K562 (cell line): ENCODE data around the gene SMAD4. TPM values are rescaled to one million over a fixed set of nuclear protein-coding genes. Genes with fewer than 3 reads are reported as not detected.

Source experiments
- ATAC-seq: fragments of 200-7000 bp; cut with Tn5 transposase; 3 replicates; pipeline ENCODE4 v1.9.1; 2020; ENCODE audit warnings: moderate library complexity
- BruUV-seq: library from RNA; stranded (reverse); fragments of 400-500 nt; replicated peaks from 2 replicates; lab custom pipeline; 2021; lab: Mats Ljungman, UMichigan
- CTCF ChIA-PET: fragments of 300-600 bp; formaldehyde crosslinking; extraction: SDS; loops from one replicate; lab custom pipeline; 2021; ENCODE audit warnings: low intra/inter-chr PET ratio; lab: Yijun Ruan, JAX
- POLR2A ChIA-PET: fragments of 300-600, 350-650 bp; sonication (Branson Sonifier 250); formaldehyde crosslinking; extraction: SDS; loops from one replicate; lab custom pipeline; 2021; ENCODE audit warnings: antibody characterized with exemption, inconsistent platforms; lab: Yijun Ruan, JAX
- DNase-seq, 4 experiments: peaks; one replicate each; pipeline versions ENCODE4 v3.0.0 to v3.0.0-alpha.2; 2011 to 2018; ENCODE audit warnings: low spot score in 3 of 4, mixed read lengths in 3 of 4; ENCODE audit errors: extremely low read depth in 1 of 4
- FAIRE-seq: peaks from 2 replicates; lab custom pipeline; 2011; peaks lifted over from hg19 to GRCh38; lab: Jason Lieb, UNC
- H2AFZ ChIP-seq: 2 replicates; pipeline ENCODE4 v1.6.0; 2011; ENCODE audit warnings: low read depth, low read length, control low read depth, inconsistent platforms
- H3K27ac ChIP-seq: fragments of 200-600 bp; 3 replicates; pipeline ENCODE4 v1.8.0; 2011; ENCODE audit warnings: low read depth, mild to moderate bottlenecking, control low read depth, inconsistent platforms, low read length, moderate library complexity, mixed read lengths; ENCODE audit errors: extremely low read depth
- H3K27me3 ChIP-seq, 2 experiments: fragments of 300-600 bp in 1 of 2; 2 replicates in 1 of 2; 3 replicates in 1 of 2; pipeline versions ENCODE4 v1.6.0 to v1.8.0; 2011; ENCODE audit warnings: inconsistent platforms in 2 of 2, low read length in 2 of 2, mild to moderate bottlenecking in 1 of 2, mixed read lengths in 1 of 2, moderate library complexity in 1 of 2; ENCODE audit not compliant: control insufficient read depth in 2 of 2, insufficient read depth in 2 of 2
- H3K36me3 ChIP-seq: fragments of 300-600 bp; 3 replicates; pipeline ENCODE4 v1.8.0; 2011; ENCODE audit warnings: mild to moderate bottlenecking, low read length, inconsistent platforms; ENCODE audit not compliant: control insufficient read depth, insufficient read depth
- H3K4me1 ChIP-seq, 2 experiments: fragments of 200-600 bp in 1 of 2; replicated peaks in 1 of 2; 2 replicates in 1 of 2; 3 replicates in 1 of 2; pipeline versions ENCODE4 v1.5.1 to v1.8.0; 2011; ENCODE audit warnings: inconsistent platforms in 2 of 2, low read length in 2 of 2, mild to moderate bottlenecking in 1 of 2, mixed read lengths in 1 of 2, moderate library complexity in 1 of 2; ENCODE audit not compliant: control insufficient read depth in 2 of 2, insufficient read depth in 2 of 2
- H3K4me2 ChIP-seq: 2 replicates; pipeline ENCODE4 v1.6.1; 2011; ENCODE audit warnings: low read length, control low read depth, inconsistent platforms, mixed read lengths; ENCODE audit not compliant: insufficient read depth
- H3K4me3 ChIP-seq: fragments of 200-600 bp; sonication (generic), shearing (Covaris generic); 2 replicates; pipeline ENCODE4 v1.5.1; 2016; ENCODE audit warnings: control low read depth, inconsistent platforms
- H3K79me2 ChIP-seq: fragments of 200-600 bp; 3 replicates; pipeline ENCODE4 v1.8.0; 2011; ENCODE audit warnings: low read length, inconsistent platforms; ENCODE audit not compliant: control insufficient read depth, insufficient read depth
- H3K9ac ChIP-seq, 2 experiments: 2 replicates each; pipeline versions ENCODE4 v1.6.0 to v1.6.1; 2011; ENCODE audit warnings: low read depth in 2 of 2, low read length in 2 of 2, control low read depth in 1 of 2, inconsistent platforms in 1 of 2, mild to moderate bottlenecking in 1 of 2, mixed read lengths in 1 of 2; ENCODE audit not compliant: insufficient read depth in 1 of 2
- H3K9me1 ChIP-seq: one replicate; pipeline ENCODE4 v1.6.0; 2011; ENCODE audit warnings: inconsistent platforms, mild to moderate bottlenecking, low read length, moderate library complexity; ENCODE audit not compliant: control insufficient read depth, insufficient read depth
- H3K9me3 ChIP-seq: replicated peaks from 2 replicates; pipeline ENCODE4 v1.5.1; 2011; ENCODE audit warnings: low read depth, low read length, inconsistent platforms; ENCODE audit not compliant: control insufficient read depth, insufficient read depth
- H4K20me1 ChIP-seq: replicated peaks from 2 replicates; pipeline ENCODE4 v1.6.1; 2011; ENCODE audit warnings: low read length, inconsistent platforms, mixed read lengths; ENCODE audit not compliant: control insufficient read depth, insufficient read depth
- ATF1 ChIP-seq, 2 experiments: fragments of 450-650 bp in 1 of 2; IDR thresholded peaks; 2 replicates each; pipeline ENCODE4 v1.6.1; 2016; ENCODE audit warnings: missing compliant biosample characterization in 1 of 2, missing genetic modification characterization in 1 of 2
- BCLAF1 ChIP-seq, 2 experiments: fragments of 450-650 bp in 1 of 2; IDR thresholded peaks; 2 replicates each; pipeline ENCODE4 v1.6.1; 2011 to 2017; ENCODE audit warnings: low read depth in 2 of 2, antibody characterized with exemption in 1 of 2, borderline replicate concordance in 1 of 2, low read length in 1 of 2, mild to moderate bottlenecking in 1 of 2, mixed read lengths in 1 of 2; ENCODE audit not compliant: control insufficient read depth in 1 of 2
- NCOA1 ChIP-seq: fragments of 450-650 bp; IDR thresholded peaks from 2 replicates; pipeline ENCODE4 v1.6.1; 2016; ENCODE audit warnings: low read depth
- NR3C1 ChIP-seq: sonication (generic); formaldehyde crosslinking; IDR thresholded peaks from 2 replicates; pipeline ENCODE4 v1.8.1; 2022; ENCODE audit warnings: missing genetic modification reagents
- PHB ChIP-seq: fragments of 250-450 bp; sonication (Bioruptor Pico); IDR thresholded peaks from 2 replicates; pipeline ENCODE4 v1.5.0; 2021
- PHF20 ChIP-seq: fragments of 450-650 bp; IDR thresholded peaks from 2 replicates; pipeline ENCODE4 v1.6.1; 2018; ENCODE audit not compliant: partially characterized antibody
- PKNOX1 ChIP-seq: fragments of 450-650 bp; IDR thresholded peaks from 2 replicates; pipeline ENCODE4 v1.6.1; 2016
- SAP30 ChIP-seq: fragments of 200-600 bp; sonication (generic); IDR thresholded peaks from 2 replicates; pipeline ENCODE4 v1.6.1; 2012; ENCODE audit warnings: borderline replicate concordance, low read depth, mild to moderate bottlenecking, moderate library complexity, low read length, control low read depth, inconsistent platforms; ENCODE audit not compliant: insufficient read depth, poor library complexity, severe bottlenecking
- SRSF7 ChIP-seq: fragments of 200-400 bp; formaldehyde crosslinking; optimal IDR thresholded peaks from 2 replicates; pipeline ENCODE3; 2017; ENCODE audit warnings: mild to moderate bottlenecking, low read depth, low read length
- TCF3 ChIP-seq: sonication (generic); formaldehyde crosslinking; IDR thresholded peaks from 2 replicates; pipeline ENCODE4 v1.4.0; 2020; ENCODE audit warnings: mild to moderate bottlenecking, missing genetic modification reagents
- ZFP30 ChIP-seq: fragments of 250-450 bp; sonication (Bioruptor Pico); IDR thresholded peaks from 2 replicates; pipeline ENCODE4 v1.8.0; 2022; ENCODE audit warnings: moderate library complexity, mild to moderate bottlenecking, inconsistent platforms, borderline replicate concordance
- ZNF143 ChIP-seq: sonication (generic); formaldehyde crosslinking; IDR thresholded peaks from 2 replicates; pipeline ENCODE4 v1.9.0; 2022; ENCODE audit warnings: mild to moderate bottlenecking, missing genetic modification reagents
- ZNF449 ChIP-seq: fragments of 250-450 bp; sonication (Bioruptor Pico); IDR thresholded peaks from 2 replicates; pipeline ENCODE4 v1.8.0; 2022; ENCODE audit warnings: moderate library complexity, mild to moderate bottlenecking, inconsistent platforms
- ZNF644 ChIP-seq: fragments of 200-800 bp; sonication (Bioruptor generic); IDR thresholded peaks from 2 replicates; pipeline ENCODE4 v1.6.1; 2016; ENCODE audit warnings: low read depth, missing genetic modification characterization, missing compliant biosample characterization
- ZNF740 ChIP-seq, 3 experiments: fragments of 200-800 bp in 1 of 3; sonication (Bioruptor generic) in 1 of 3; sonication (generic) in 1 of 3; formaldehyde crosslinking in 1 of 3; IDR thresholded peaks; 2 replicates each; pipeline versions ENCODE4 v1.6.1 to v1.8.0; 2016 to 2022; ENCODE audit warnings: mild to moderate bottlenecking in 2 of 3, missing compliant biosample characterization in 2 of 3, missing genetic modification characterization in 2 of 3, missing genetic modification reagents in 1 of 3
- ZNF764 ChIP-seq: fragments of 250-450 bp; sonication (Bioruptor Pico); IDR thresholded peaks from 2 replicates; pipeline ENCODE4 v1.4.0; 2020; ENCODE audit warnings: low read depth, mild to moderate bottlenecking, moderate library complexity
- WGBS: fragments of 100-300 bp; shearing (Covaris generic); methylation state at CpG from one replicate; pipeline ENCODE4 v1.1.6; 2016; ENCODE audit warnings: low coverage, mixed read lengths; ENCODE audit not compliant: insufficient coverage; ENCODE audit errors: missing lambda C conversion rate; 5-methylcytosine and 5-hydroxymethylcytosine counted together
- in situ Hi-C: fragments of 300-500 bp; cut with MboI; formaldehyde crosslinking; loops from 4 replicates; pipeline ENCODE4 v1.15.0; 2018; ENCODE audit warnings: inconsistent platforms, mixed read lengths
- intact Hi-C: fragments of 100-400 bp; cut with micrococcal nuclease; formaldehyde crosslinking; loops from 2 replicates; pipeline ENCODE4 v1.14.2; 2022
- polyA plus RNA-seq, 8 experiments: library from polyadenylated mRNA; depleted of rRNA in 4 of 8; stranded (reverse) in 5 of 8; unstranded in 3 of 8; fragments of >200 nt; fragmentation: Nextera tagmentation in 2 of 8; fragmentation: Illumina TruSeq in 1 of 8; extraction: Ambion mirVana in 2 of 8; extraction: Trizol in 1 of 8; gene quantifications; 2 replicates each; pipeline versions ENCODE4 v1.2.1 to v1.2.3, GENCODE V29; 2011 to 2014; ENCODE audit warnings: inconsistent platforms in 1 of 8, missing spikeins in 1 of 8
- total RNA-seq, 7 experiments: library from RNA; depleted of rRNA in 6 of 7; stranded (reverse); fragments of >200 nt in 6 of 7; fragmentation: Illumina TruSeq in 2 of 7; extraction: Trizol in 2 of 7; gene quantifications; 2 replicates each; pipeline versions ENCODE4 v1.2.1 to v1.2.3, GENCODE V29; 2011 to 2021; ENCODE audit warnings: low replicate concordance in 1 of 7

Gene SMAD4
- total and polyA plus RNA-seq, 9 of the 15 experiments (the other 6 are each of a cell fraction or from before 2014, with no cell fraction given): 5.7 to 55.0 (median 39.4) TPM

- no peak overlapping the region for H3K4me3 ChIP-seq
- no peak overlapping the region for H3K27ac ChIP-seq
- H3K9me1 ChIP-seq: no peaks in the 10 kb centered on the region
- H3K36me3 ChIP-seq: peaks cover 70% of the 10 kb centered on the region
- H3K4me1 ChIP-seq: no peaks in the 10 kb centered on the region
- ChIA-PET POLR2A (no interaction called here), CTCF (no interaction called here)
- no peak for TF ChIP-seq ZNF143 (CRISPR knock-in tag)
- TF ChIP-seq ZNF764 (CRISPR knock-in tag): no peak
- no peak for TF ChIP-seq PHB (CRISPR knock-in tag)
- TF ChIP-seq BCLAF1 (IDR thresholded peaks at IDR 0.05; ENCODE audit: borderline replicate concordance in 1 of 2, control insufficient read depth in 1 of 2, low read depth in 2 of 2, low read length in 1 of 2): no peak
- TF ChIP-seq PKNOX1: no peak
- TF ChIP-seq TCF3: no peak
- TF ChIP-seq ZNF740 (CRISPR knock-in tag; IDR thresholded peaks at IDR 0.05): no peak
- no peak for TF ChIP-seq ZNF740 (tag; IDR thresholded peaks at IDR 0.05)
- TF ChIP-seq ZNF644 (tag): no peak
- no peak for TF ChIP-seq ZNF449 (CRISPR knock-in tag)
- no peak for TF ChIP-seq SAP30
- no peak for TF ChIP-seq NR3C1 (CRISPR knock-in tag)
- no peak for TF ChIP-seq PHF20
- TF ChIP-seq NCOA1: no peak
- TF ChIP-seq ZFP30 (CRISPR knock-in tag): no peak
- no peak for TF ChIP-seq ATF1 (CRISPR knock-in tag; IDR thresholded peaks at IDR 0.05)
- TF ChIP-seq ATF1 (tag; IDR thresholded peaks at IDR 0.05): no peak
- no peak for TF ChIP-seq SRSF7
- no TSS peak for BruUV-seq
- no peak overlapping the region for H3K4me2 ChIP-seq
- H3K9ac ChIP-seq: no peak overlapping the region
- H2AFZ ChIP-seq: no peak overlapping the region
- in situ Hi-C loops: no loop called here
- DNase-seq: no peak
- H4K20me1 ChIP-seq: no peaks in the 10 kb centered on the region
- H3K27me3 ChIP-seq: no peaks in the 10 kb centered on the region
- peaks cover 7% of the 10 kb centered on the region; the same call in 2 of the 3 replicates for H3K79me2 ChIP-seq
- ATAC-seq: no peak
- WGBS: 0% methylated on average over 1 of the region's 1 CpG
- intact Hi-C loops: no loop called here
- no peak for FAIRE-seq
- no peaks in the 10 kb centered on the region for H3K9me3 ChIP-seq
These were observed 44.6 kb downstream of the SMAD4 start for GRCh38 chr18:51074605-51075004.
